ENCODE measurements around the gene PTPN7. TPM values are rescaled to one million over a fixed set of nuclear protein-coding genes. Genes with fewer than 3 reads are reported as not detected.

The PTPN7 gene
- total RNA-seq, 1 donor from 2014 or later: 1.3 TPM

DNA sequence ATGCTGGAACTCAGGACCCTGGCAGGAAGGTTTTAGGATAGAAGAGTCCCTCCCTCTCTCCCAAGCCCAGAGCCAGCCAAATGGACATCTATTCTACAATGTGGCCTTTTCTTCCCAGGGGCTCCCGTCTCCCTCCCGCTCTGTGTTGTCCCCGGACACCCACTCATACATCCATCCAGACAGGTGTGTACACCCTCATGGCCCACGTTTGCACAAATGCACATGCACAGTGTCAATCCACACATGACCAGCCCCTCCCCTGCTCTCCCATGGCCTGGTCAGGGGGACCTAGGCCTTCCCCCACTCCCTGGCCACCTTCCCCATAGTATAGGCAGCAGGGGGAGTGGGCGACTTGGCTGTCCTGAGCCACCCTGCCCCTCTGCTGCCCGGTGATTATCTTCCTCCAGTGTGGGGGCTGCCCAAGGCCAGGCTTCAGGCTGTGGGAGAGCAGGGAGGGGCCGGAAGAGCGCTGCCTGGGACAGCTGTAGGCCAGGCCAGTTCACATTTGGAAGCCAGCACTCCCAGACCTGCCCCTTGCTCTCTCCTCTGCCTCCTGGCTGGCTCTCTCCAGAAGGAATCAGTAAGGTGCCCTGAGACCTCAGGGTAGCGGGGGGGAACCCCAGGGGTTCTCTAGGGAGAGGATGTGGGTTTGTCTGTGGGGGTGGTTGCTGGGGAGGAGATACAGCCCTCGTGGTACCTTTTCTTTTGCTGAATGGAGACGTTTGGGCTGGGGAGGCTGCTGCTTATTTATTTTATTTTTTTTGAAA lies 4.1 kb upstream of the PTPN7 start:
- no peaks in the 10 kb centered on the region for H3K9me3 Mint-ChIP-seq (ENCODE audit: unreplicated experiment)
- H3K4me1 Mint-ChIP-seq (ENCODE audit: unreplicated experiment): peaks cover 22% of the 10 kb centered on the region
- TF ChIP-seq, protein P1, sequence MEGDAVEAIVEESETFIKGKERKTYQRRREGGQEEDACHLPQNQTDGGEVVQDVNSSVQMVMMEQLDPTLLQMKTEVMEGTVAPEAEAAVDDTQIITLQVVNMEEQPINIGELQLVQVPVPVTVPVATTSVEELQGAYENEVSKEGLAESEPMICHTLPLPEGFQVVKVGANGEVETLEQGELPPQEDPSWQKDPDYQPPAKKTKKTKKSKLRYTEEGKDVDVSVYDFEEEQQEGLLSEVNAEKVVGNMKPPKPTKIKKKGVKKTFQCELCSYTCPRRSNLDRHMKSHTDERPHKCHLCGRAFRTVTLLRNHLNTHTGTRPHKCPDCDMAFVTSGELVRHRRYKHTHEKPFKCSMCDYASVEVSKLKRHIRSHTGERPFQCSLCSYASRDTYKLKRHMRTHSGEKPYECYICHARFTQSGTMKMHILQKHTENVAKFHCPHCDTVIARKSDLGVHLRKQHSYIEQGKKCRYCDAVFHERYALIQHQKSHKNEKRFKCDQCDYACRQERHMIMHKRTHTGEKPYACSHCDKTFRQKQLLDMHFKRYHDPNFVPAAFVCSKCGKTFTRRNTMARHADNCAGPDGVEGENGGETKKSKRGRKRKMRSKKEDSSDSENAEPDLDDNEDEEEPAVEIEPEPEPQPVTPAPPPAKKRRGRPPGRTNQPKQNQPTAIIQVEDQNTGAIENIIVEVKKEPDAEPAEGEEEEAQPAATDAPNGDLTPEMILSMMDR (IDR thresholded peaks at IDR 0.05; ENCODE audit: unreplicated experiment): no peak
- DNase-seq (ENCODE audit: low spot score): no peak
- no peaks in the 10 kb centered on the region for H3K36me3 Mint-ChIP-seq (ENCODE audit: low read depth, unreplicated experiment)
- H3K27me3 Mint-ChIP-seq (ENCODE audit: unreplicated experiment): peaks cover 4% of the 10 kb centered on the region
- no peak overlapping the region for H3K27ac Mint-ChIP-seq (ENCODE audit: unreplicated experiment)
- no peak overlapping the region for H3K4me3 Mint-ChIP-seq (ENCODE audit: unreplicated experiment)

DNA sequence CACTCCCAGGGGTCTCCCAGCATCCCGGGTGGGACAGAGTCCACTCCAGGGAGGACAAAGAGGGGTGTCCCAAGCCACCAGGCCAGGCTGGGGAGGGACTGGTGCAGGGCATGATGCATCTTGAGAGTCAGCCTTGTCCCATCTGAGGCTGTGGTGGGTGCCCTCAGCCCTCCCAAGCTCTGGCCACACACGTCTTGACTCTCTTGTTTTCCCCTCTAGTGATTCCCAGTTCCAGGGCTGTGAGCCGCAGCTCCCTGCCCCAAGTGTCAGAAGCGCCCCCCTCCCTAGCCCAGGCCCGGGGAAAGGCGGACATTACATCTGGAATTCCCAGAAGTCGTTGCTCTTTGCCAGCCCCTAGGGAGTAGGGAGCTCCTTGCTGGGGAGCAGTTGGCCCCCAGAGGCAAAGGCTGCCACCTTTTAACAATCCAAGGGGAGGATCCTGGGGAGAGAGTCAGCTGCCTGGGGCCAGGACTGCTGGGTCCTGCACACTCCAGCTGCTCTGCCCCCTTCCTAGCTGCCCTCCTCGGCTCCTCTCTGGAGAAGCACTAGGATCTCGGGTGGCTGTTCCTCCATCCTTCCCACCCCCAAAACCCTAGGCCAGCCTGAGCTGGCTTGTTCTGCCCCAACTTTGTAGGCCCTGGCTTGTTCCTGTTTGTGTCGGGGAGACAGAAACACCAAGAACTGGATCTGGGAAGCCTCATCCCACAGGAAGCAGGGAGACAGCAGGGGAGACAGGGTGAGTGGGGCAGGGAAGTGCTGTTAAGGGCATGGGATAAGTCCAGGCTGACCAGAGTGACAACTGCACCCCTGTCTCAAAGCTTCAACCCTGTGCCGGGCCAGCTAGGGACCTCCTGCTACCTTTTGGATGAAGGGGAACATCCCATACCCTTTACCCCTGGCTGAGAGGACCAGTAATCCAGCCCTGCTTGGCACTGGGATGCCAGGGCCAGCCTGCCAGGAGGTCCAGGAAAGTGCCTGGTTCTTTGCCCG lies 3.2 kb upstream of the PTPN7 start:
- no peak for DNase-seq (ENCODE audit: low spot score)
- Mint-ChIP-seq H3K27me3 (ENCODE audit: unreplicated experiment) (peaks cover 4% of the 10 kb centered on the region), H3K9me3 (ENCODE audit: unreplicated experiment) (no peaks in the 10 kb centered on the region), H3K36me3 (ENCODE audit: low read depth, unreplicated experiment) (no peaks in the 10 kb centered on the region), H3K4me1 (ENCODE audit: unreplicated experiment) (peaks cover 25% of the 10 kb centered on the region), H3K27ac (ENCODE audit: unreplicated experiment) (no peak overlapping the region), H3K4me3 (ENCODE audit: unreplicated experiment) (no peak overlapping the region)
- TF ChIP-seq, protein P1 (IDR thresholded peaks at IDR 0.05; ENCODE audit: unreplicated experiment): no peak

DNA sequence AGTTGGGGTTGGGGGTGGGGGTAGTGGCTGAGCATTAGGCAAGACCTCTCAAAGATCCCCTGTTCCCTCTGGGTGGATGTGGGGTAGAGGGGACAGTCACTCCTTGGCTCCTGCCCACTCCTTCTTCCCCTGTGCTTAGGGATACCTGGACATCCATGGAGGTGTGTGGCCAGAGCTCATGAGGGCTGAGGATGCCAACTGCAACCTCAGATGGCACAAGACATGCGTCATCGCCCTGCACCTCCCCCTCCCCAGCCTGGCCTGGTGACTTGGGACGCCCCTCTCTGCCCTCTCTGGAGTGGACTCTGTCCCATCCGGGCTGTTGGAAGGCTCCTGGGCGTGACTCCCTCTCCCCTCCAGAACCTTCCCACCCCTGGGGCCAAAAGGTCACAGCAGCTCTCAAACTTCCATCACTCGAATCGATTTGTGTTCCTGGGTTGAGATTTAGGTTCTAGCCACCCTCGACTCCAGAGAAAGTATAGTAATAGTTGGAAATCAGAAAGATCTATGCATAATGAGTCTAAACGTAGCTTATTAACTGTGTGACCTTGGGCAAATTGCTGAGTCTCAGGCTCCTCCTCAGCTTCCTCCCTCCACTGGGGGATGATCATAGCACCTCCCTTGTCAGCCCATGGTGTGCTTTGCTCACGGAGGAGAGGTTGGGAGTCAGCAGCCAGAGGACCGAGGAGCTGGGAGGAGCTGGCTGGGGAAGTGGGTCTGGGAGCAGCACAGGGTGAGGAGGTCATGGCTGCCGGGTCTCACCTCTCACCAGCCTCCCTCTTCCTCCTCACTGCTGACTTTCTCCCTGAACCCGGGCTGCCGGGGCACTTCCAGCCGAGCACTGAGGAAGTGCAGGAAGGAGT lies 2.2 kb upstream of the PTPN7 start:
- H3K27ac Mint-ChIP-seq (ENCODE audit: unreplicated experiment): no peak overlapping the region
- H3K4me3 Mint-ChIP-seq (ENCODE audit: unreplicated experiment): no peak overlapping the region
- no peak for DNase-seq (ENCODE audit: low spot score)

DNA sequence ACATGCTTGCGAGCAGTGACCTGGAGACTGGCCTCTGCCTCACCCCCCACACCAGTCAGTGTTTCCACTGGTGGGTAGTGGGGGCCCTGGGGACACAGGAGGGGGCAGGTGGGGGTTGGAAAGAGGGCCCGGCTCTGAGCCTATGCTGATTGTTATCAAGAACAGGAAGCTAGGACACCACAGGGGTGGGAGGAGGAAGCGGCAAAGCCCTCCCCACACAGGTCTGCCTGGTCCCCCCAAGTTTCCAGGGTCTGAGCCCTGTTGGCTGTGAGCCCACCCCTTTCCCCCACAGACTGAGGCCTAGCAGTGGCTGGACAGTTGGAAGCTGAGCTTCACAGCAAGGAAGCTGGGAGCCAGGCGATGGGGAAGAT lies 1.6 kb upstream of the PTPN7 start:
- Mint-ChIP-seq H3K4me3 (ENCODE audit: unreplicated experiment) (no peak overlapping the region), H3K9me3 (ENCODE audit: unreplicated experiment) (no peaks in the 10 kb centered on the region), H3K27ac (ENCODE audit: unreplicated experiment) (no peak overlapping the region), H3K36me3 (ENCODE audit: low read depth, unreplicated experiment) (no peaks in the 10 kb centered on the region), H3K27me3 (ENCODE audit: unreplicated experiment) (peaks cover 6% of the 10 kb centered on the region), H3K4me1 (ENCODE audit: unreplicated experiment) (peaks cover 21% of the 10 kb centered on the region)
- no peak for DNase-seq (ENCODE audit: low spot score)
- TF ChIP-seq, protein P1 (IDR thresholded peaks at IDR 0.05; ENCODE audit: unreplicated experiment): no peak

More for the DNA sequence above, 2.2 kb upstream of the PTPN7 start:
- Mint-ChIP-seq H3K27me3 (ENCODE audit: unreplicated experiment) (peaks cover 4% of the 10 kb centered on the region), H3K36me3 (ENCODE audit: low read depth, unreplicated experiment) (no peaks in the 10 kb centered on the region), H3K4me1 (ENCODE audit: unreplicated experiment) (peaks cover 21% of the 10 kb centered on the region), H3K9me3 (ENCODE audit: unreplicated experiment) (no peaks in the 10 kb centered on the region)
- TF ChIP-seq, protein P1 (IDR thresholded peaks at IDR 0.05; ENCODE audit: unreplicated experiment): no peak
